ENCODE measurements around the gene VTN. TPM values are rescaled to one million over a fixed set of nuclear protein-coding genes. Genes with fewer than 3 reads are reported as not detected.

VTN gene
- polyA plus RNA-seq, 1 donor (not counting 4 experiments of a cell fraction or from before 2014, with no cell fraction given): not detected

DNA sequence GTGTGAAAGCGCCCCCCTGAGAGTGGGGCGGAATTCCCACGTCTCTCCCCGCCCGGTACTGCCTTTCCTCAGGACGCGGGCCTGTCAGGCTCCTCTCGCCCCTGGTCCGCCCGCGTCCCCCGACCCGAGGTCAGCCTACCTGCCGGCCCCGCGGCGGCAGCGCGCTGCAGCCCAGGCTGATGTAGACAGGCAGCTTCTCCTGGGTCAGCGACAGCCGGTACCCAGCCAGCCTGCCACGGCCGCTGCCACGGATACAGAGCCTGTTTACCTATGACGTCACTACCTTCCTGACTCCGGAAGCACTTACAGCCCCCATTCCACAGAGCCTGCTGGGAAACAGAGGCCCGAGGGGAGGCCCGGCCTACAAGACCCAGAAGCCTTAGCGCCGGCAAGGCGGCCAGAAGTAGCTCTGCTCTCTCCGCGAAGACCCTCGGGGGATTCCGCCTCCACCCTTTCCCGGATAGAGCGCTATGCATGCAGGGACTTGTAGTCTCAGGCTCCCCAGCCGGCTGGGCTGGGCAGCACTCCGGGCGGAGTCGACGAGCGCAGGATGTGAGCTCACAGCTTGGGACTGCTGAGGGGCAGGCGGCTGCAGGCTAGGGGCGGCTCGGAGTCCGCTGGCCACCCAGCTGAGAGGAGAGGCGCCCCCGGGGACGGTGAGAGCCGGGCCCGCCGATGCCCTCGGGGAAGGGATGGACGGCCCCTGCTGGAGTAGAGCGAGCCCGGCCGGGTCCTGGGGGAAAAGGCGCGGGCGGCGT, 34.7 kb downstream of the VTN start, which contains the start of the genes IFT20 and TNFAIP1:
Gene IFT20, minus strand, starts transcription at position 272 of the 758 bp plus-strand sequence. CDS start 3,487 bp downstream, outside the sequence.
Gene TNFAIP1, plus strand, starts transcription at position 561 of the 758 bp plus-strand sequence. CDS start 3,761 bp downstream, outside the sequence.
- peak within 1 kb of the TSS; percentile 83 for H2AFZ ChIP-seq (ENCODE audit: control insufficient read depth, low read length)
- no peaks in the 10 kb centered on the region for H3K27me3 ChIP-seq (ENCODE audit: control insufficient read depth, extremely low read depth, insufficient read depth, low read length)
- peak within 1 kb of the TSS; percentile 99 for H3K4me2 ChIP-seq (ENCODE audit: control insufficient read depth, extremely low read depth, insufficient read depth, low read depth, low read length)
- peaks cover 19 to 22% of the 10 kb centered on the region in 2 experiments for H3K36me3 ChIP-seq (ENCODE audit: control insufficient read depth in 2 of 2, extremely low read depth in 1 of 2, insufficient read depth in 2 of 2, low read length in 2 of 2)
- peak within 1 kb of the TSS; percentile 99 for H3K27ac ChIP-seq (ENCODE audit: control insufficient read depth, insufficient read depth, low read length)
- H3K4me3 ChIP-seq (ENCODE audit: control insufficient read depth in 2 of 3, extremely low read depth in 1 of 3, insufficient read depth in 2 of 3, low read depth in 1 of 3, low read length in 3 of 3): peak within 1 kb of the TSS; percentile 74 to 99 (median 97)
- H3K9me1 ChIP-seq (ENCODE audit: control insufficient read depth, extremely low read depth, insufficient read depth, low read length): peaks cover 10% of the 10 kb centered on the region
- H4K20me1 ChIP-seq (ENCODE audit: control insufficient read depth, extremely low read depth, insufficient read depth, low read length): peaks cover 18% of the 10 kb centered on the region
- H3K79me2 ChIP-seq (ENCODE audit: control insufficient read depth, insufficient read depth, low read length): peaks cover 59% of the 10 kb centered on the region
- no peaks in the 10 kb centered on the region for H3K9me3 ChIP-seq (ENCODE audit: control insufficient read depth, low read depth, low read length)
- dilution Hi-C loops (cut with MboI; ENCODE audit: extremely low pct_ligation_motif_present, low sequenced_read_pairs): no loop called here
- DNase-seq (ENCODE audit: low read depth, low spot score): peak; percentile 100
- peaks cover 38% of the 10 kb centered on the region for H3K4me1 ChIP-seq (ENCODE audit: control insufficient read depth, extremely low read depth, insufficient read depth, low read length)
- TF ChIP-seq EZH2 (IDR thresholded peaks at IDR 0.05; ENCODE audit: low read length): no peak
- TF ChIP-seq, protein P1, sequence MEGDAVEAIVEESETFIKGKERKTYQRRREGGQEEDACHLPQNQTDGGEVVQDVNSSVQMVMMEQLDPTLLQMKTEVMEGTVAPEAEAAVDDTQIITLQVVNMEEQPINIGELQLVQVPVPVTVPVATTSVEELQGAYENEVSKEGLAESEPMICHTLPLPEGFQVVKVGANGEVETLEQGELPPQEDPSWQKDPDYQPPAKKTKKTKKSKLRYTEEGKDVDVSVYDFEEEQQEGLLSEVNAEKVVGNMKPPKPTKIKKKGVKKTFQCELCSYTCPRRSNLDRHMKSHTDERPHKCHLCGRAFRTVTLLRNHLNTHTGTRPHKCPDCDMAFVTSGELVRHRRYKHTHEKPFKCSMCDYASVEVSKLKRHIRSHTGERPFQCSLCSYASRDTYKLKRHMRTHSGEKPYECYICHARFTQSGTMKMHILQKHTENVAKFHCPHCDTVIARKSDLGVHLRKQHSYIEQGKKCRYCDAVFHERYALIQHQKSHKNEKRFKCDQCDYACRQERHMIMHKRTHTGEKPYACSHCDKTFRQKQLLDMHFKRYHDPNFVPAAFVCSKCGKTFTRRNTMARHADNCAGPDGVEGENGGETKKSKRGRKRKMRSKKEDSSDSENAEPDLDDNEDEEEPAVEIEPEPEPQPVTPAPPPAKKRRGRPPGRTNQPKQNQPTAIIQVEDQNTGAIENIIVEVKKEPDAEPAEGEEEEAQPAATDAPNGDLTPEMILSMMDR (optimal IDR thresholded peaks at IDR 0.05 in 1 of 3, IDR thresholded peaks at IDR 0.05 in 1 of 3, conservative IDR thresholded peaks at IDR 0.05 in 1 of 3; ENCODE audit: extremely low read depth in 1 of 3, insufficient read depth in 2 of 3, low read length in 3 of 3): peak in 1 of 3 experiments; percentile 21
- peak; percentile 86 for FAIRE-seq
- H3K9ac ChIP-seq (ENCODE audit: control insufficient read depth, extremely low read depth, insufficient read depth, low read length): peak within 1 kb of the TSS; percentile 99

DNA sequence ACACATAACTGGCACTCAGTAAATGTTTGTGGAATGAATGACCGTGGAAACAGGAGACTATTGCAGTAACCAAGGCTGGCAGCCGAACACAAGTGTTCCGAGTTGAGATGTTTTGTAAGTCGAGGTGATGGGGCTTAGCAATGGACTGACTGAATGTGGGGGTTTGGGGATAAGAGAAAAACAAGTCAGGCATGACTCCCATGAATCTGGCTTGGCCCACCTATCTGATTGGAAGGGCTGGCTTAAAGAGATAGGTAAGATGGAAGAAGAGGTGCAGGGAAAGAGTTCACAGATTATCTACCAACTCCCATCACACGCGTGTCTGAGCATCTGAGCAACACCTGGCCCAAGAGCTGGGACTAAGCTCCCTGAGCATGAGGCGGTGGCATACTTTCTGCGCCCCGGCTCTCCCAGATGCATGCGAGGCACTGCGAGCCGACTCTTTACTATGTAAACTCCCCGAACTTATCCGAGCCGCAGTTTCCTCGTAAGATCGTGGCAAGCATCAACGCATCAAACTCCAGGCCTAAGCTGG, 35.4 kb downstream of the VTN start:
- H3K27me3 ChIP-seq (ENCODE audit: control insufficient read depth, extremely low read depth, insufficient read depth, low read length): no peaks in the 10 kb centered on the region
- no peak for FAIRE-seq
- peaks cover 10% of the 10 kb centered on the region for H3K9me1 ChIP-seq (ENCODE audit: control insufficient read depth, extremely low read depth, insufficient read depth, low read length)
- peaks cover 15% of the 10 kb centered on the region for H4K20me1 ChIP-seq (ENCODE audit: control insufficient read depth, extremely low read depth, insufficient read depth, low read length)
- H3K9ac ChIP-seq (ENCODE audit: control insufficient read depth, extremely low read depth, insufficient read depth, low read length): peak overlapping the region; percentile 99
- peak overlapping the region; percentile 93 for H3K4me2 ChIP-seq (ENCODE audit: control insufficient read depth, extremely low read depth, insufficient read depth, low read depth, low read length)
- peak overlapping the region; percentile 83 for H2AFZ ChIP-seq (ENCODE audit: control insufficient read depth, low read length)
- no peaks in the 10 kb centered on the region for H3K9me3 ChIP-seq (ENCODE audit: control insufficient read depth, low read depth, low read length)
- peaks cover 14 to 17% of the 10 kb centered on the region in 2 experiments for H3K36me3 ChIP-seq (ENCODE audit: control insufficient read depth in 2 of 2, extremely low read depth in 1 of 2, insufficient read depth in 2 of 2, low read length in 2 of 2)
- dilution Hi-C loops (cut with MboI; ENCODE audit: extremely low pct_ligation_motif_present, low sequenced_read_pairs): no loop called here
- H3K79me2 ChIP-seq (ENCODE audit: control insufficient read depth, insufficient read depth, low read length): peaks cover 52% of the 10 kb centered on the region
- peak overlapping the region; percentile 99 for H3K27ac ChIP-seq (ENCODE audit: control insufficient read depth, insufficient read depth, low read length)
- DNase-seq (ENCODE audit: low read depth, low spot score): no peak
- H3K4me3 ChIP-seq (ENCODE audit: control insufficient read depth in 2 of 3, extremely low read depth in 1 of 3, insufficient read depth in 2 of 3, low read depth in 1 of 3, low read length in 3 of 3): peak overlapping the region; percentile 74 to 97 (median 92)
- TF ChIP-seq, protein P1 (optimal IDR thresholded peaks at IDR 0.05 in 1 of 3, IDR thresholded peaks at IDR 0.05 in 1 of 3, conservative IDR thresholded peaks at IDR 0.05 in 1 of 3; ENCODE audit: extremely low read depth in 1 of 3, insufficient read depth in 2 of 3, low read length in 3 of 3): no peak
- peaks cover 38% of the 10 kb centered on the region for H3K4me1 ChIP-seq (ENCODE audit: control insufficient read depth, extremely low read depth, insufficient read depth, low read length)

All from keratinocyte (primary cell).